ENCODE measurements around the gene GRAMD2B. TPM values are rescaled to one million over a fixed set of nuclear protein-coding genes. Genes with fewer than 3 reads are reported as not detected.

The GRAMD2B gene
- total RNA-seq, 6 experiments from 2014 or later, result 69.2 to 154 (median 80.5) TPM

- Mint-ChIP-seq H3K4me1 (ENCODE audit: low read depth) (peaks cover 71% of the 10 kb centered on the region), H3K9me3 (peaks cover 42% of the 10 kb centered on the region), H3K27ac (no peak overlapping the region), H3K27me3 (ENCODE audit: insufficient read depth) (no peaks in the 10 kb centered on the region), H3K36me3 (ENCODE audit: low read depth) (peaks cover 53% of the 10 kb centered on the region), H3K4me3 (no peak overlapping the region)
- no peak for DNase-seq
- TF ChIP-seq, protein P1, sequence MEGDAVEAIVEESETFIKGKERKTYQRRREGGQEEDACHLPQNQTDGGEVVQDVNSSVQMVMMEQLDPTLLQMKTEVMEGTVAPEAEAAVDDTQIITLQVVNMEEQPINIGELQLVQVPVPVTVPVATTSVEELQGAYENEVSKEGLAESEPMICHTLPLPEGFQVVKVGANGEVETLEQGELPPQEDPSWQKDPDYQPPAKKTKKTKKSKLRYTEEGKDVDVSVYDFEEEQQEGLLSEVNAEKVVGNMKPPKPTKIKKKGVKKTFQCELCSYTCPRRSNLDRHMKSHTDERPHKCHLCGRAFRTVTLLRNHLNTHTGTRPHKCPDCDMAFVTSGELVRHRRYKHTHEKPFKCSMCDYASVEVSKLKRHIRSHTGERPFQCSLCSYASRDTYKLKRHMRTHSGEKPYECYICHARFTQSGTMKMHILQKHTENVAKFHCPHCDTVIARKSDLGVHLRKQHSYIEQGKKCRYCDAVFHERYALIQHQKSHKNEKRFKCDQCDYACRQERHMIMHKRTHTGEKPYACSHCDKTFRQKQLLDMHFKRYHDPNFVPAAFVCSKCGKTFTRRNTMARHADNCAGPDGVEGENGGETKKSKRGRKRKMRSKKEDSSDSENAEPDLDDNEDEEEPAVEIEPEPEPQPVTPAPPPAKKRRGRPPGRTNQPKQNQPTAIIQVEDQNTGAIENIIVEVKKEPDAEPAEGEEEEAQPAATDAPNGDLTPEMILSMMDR (IDR thresholded peaks at IDR 0.05), result no peak
Observed at GRCh38 chr5:126400621-126401251, 22.5 kb upstream of the GRAMD2B start.

DNA sequence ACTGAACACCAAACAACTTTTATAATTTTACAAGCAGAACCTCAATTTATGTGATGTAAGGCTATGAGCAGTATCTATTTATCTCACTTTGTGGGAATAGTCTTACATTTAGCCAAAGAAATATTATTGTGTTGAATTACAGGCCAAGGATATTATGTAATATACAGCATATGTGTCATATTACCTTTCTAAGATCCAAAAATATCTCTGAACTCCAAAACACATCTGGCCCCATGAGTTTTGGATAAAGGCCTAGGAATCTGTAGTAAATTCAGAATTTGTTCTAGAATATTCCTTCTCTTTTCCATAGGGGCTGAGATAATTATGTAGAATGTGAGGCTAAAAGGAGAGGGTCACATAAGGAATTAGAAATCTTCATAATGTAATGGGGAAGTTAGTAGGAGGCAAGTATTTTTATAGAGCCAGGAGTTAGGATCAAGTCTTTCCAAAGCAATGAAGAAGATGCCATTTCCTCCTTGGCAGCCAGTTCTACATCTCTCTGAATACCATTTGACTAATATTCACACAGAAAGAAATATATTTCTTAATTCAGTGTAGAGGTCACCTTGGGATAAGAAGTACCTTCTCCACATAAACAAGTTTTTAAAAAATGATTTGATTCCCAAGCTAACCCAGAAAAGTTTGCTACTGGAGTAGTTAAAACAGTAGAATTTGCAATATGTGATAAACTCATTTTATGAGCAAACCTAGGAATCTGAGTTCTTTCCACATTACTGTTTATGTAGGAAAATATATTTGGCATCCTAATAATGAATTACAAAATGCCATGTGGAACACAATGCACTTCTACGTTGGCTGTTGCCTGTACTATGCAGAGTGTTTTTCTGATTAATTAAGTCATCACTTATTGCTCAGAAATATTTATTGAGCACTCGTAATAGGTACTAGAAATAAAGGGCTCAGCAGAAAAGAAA, 20.3 kb upstream of the GRAMD2B start:
- Mint-ChIP-seq H3K9me3 (peaks cover 38% of the 10 kb centered on the region), H3K4me3 (peak overlapping the region; percentile 57; the same call in 1 of the 2 replicates), H3K4me1 (ENCODE audit: low read depth) (peaks cover 64% of the 10 kb centered on the region), H3K27me3 (ENCODE audit: insufficient read depth) (no peaks in the 10 kb centered on the region), H3K36me3 (ENCODE audit: low read depth) (peaks cover 47% of the 10 kb centered on the region), H3K27ac (peak overlapping the region; percentile 88)
- DNase-seq, result no peak
- TF ChIP-seq, protein P1 (IDR thresholded peaks at IDR 0.05), result no peak

GRCh38 chr5:126403876-126404275, 19.3 kb upstream of the GRAMD2B start:
- peak overlapping the region; percentile 57 for H3K4me3 Mint-ChIP-seq
- peak; percentile 42 for DNase-seq
- H3K27ac Mint-ChIP-seq, result peak overlapping the region; percentile 88
- H3K4me1 Mint-ChIP-seq (ENCODE audit: low read depth), result peaks cover 54% of the 10 kb centered on the region
- H3K27me3 Mint-ChIP-seq (ENCODE audit: insufficient read depth), result no peaks in the 10 kb centered on the region
- H3K9me3 Mint-ChIP-seq, result peaks cover 29% of the 10 kb centered on the region
- TF ChIP-seq, protein P1 (IDR thresholded peaks at IDR 0.05), result no peak
- H3K36me3 Mint-ChIP-seq (ENCODE audit: low read depth), result peaks cover 38% of the 10 kb centered on the region

- H3K27me3 Mint-ChIP-seq (ENCODE audit: insufficient read depth), result peaks cover 2% of the 10 kb centered on the region; the same call in 1 of the 2 replicates
- DNase-seq, result no peak
- TF ChIP-seq, protein P1 (IDR thresholded peaks at IDR 0.05), result no peak
- H3K36me3 Mint-ChIP-seq (ENCODE audit: low read depth), result peaks cover 19% of the 10 kb centered on the region
- H3K4me1 Mint-ChIP-seq (ENCODE audit: low read depth), result peaks cover 68% of the 10 kb centered on the region
- no peak overlapping the region for H3K27ac Mint-ChIP-seq
- peaks cover 6% of the 10 kb centered on the region for H3K9me3 Mint-ChIP-seq
- no peak overlapping the region for H3K4me3 Mint-ChIP-seq
Observed at GRCh38 chr5:126410623-126411022, 12.6 kb upstream of the GRAMD2B start.

GRCh38 chr5:126413856-126414255, 9.4 kb upstream of the GRAMD2B start:
- Mint-ChIP-seq H3K9me3 (peaks cover 6% of the 10 kb centered on the region), H3K27me3 (ENCODE audit: insufficient read depth) (peaks cover 2% of the 10 kb centered on the region; the same call in 1 of the 2 replicates), H3K36me3 (ENCODE audit: low read depth) (peaks cover 28% of the 10 kb centered on the region), H3K27ac (no peak overlapping the region), H3K4me3 (no peak overlapping the region), H3K4me1 (ENCODE audit: low read depth) (peaks cover 71% of the 10 kb centered on the region)
- no peak for DNase-seq
- TF ChIP-seq, protein P1 (IDR thresholded peaks at IDR 0.05), result no peak
